Measurements from ENCODE around the gene KPRP. TPM values are rescaled to one million over a fixed set of nuclear protein-coding genes. Genes with fewer than 3 reads are reported as not detected.

The KPRP gene
- total and polyA plus RNA-seq, 10 of the 15 experiments (the other 5 are each of a cell fraction or from before 2014, with no cell fraction given), result not detected

GRCh38 chr1:152758636-152759035, 811 bp downstream of the KPRP start (continued):
- TF ChIP-seq, protein P1, sequence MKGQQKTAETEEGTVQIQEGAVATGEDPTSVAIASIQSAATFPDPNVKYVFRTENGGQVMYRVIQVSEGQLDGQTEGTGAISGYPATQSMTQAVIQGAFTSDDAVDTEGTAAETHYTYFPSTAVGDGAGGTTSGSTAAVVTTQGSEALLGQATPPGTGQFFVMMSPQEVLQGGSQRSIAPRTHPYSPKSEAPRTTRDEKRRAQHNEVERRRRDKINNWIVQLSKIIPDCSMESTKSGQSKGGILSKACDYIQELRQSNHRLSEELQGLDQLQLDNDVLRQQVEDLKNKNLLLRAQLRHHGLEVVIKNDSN (IDR thresholded peaks at IDR 0.05; ENCODE audit: borderline replicate concordance, extremely low read length, insufficient read depth, low read depth, low read length), result no peak
- no peak for TF ChIP-seq CEBPB (IDR thresholded peaks at IDR 0.05; ENCODE audit: borderline replicate concordance in 1 of 2, low read depth in 2 of 2, low read length in 2 of 2)
- TF ChIP-seq TCF12 (IDR thresholded peaks at IDR 0.05; ENCODE audit: low read depth, low read length), result no peak
- no peak for TF ChIP-seq PKNOX1 (IDR thresholded peaks at IDR 0.05)
- TF ChIP-seq, protein P2, sequence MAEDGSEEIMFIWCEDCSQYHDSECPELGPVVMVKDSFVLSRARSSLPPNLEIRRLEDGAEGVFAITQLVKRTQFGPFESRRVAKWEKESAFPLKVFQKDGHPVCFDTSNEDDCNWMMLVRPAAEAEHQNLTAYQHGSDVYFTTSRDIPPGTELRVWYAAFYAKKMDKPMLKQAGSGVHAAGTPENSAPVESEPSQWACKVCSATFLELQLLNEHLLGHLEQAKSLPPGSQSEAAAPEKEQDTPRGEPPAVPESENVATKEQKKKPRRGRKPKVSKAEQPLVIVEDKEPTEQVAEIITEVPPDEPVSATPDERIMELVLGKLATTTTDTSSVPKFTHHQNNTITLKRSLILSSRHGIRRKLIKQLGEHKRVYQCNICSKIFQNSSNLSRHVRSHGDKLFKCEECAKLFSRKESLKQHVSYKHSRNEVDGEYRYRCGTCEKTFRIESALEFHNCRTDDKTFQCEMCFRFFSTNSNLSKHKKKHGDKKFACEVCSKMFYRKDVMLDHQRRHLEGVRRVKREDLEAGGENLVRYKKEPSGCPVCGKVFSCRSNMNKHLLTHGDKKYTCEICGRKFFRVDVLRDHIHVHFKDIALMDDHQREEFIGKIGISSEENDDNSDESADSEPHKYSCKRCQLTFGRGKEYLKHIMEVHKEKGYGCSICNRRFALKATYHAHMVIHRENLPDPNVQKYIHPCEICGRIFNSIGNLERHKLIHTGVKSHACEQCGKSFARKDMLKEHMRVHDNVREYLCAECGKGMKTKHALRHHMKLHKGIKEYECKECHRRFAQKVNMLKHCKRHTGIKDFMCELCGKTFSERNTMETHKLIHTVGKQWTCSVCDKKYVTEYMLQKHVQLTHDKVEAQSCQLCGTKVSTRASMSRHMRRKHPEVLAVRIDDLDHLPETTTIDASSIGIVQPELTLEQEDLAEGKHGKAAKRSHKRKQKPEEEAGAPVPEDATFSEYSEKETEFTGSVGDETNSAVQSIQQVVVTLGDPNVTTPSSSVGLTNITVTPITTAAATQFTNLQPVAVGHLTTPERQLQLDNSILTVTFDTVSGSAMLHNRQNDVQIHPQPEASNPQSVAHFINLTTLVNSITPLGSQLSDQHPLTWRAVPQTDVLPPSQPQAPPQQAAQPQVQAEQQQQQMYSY (CRISPR knock-in tag; IDR thresholded peaks at IDR 0.05), result no peak
- no peak for TF ChIP-seq ATF7 (IDR thresholded peaks at IDR 0.05; ENCODE audit: low read depth)
- no peak for TF ChIP-seq RELA (IDR thresholded peaks at IDR 0.05; ENCODE audit: borderline replicate concordance, partially characterized antibody)
- TF ChIP-seq POLR2A (IDR thresholded peaks at IDR 0.05; ENCODE audit: low read depth, low read length), result no peak
